ENCODE measurements around the gene MSI2.

Gene MSI2

DNA sequence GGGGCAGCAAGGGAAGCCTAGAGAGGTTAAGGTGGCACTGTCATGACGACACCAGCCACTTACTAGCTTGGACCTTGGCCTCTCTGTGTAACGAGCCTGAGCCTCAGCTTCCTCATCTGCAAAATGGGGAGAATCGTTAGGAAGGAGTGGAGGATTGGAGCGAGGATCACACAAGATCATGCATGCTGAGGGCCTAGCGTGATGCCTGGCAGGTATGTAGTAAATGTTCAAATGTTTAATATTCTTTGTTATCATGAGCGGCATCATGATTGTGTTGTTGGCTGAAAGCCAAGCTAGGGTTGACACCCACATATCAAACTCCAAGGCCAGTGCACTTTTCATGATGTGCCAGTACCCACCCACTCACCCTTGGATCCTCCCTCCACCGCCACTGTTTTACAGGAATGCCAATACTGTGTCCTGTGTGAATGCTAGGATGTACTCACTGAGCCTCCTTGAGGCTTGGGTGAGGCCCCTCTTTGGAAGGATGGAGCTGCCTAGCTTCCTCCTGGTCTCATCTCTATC, 192.5 kb downstream of the MSI2 start:
- no peak overlapping the region for H3K4me3 ChIP-seq (ENCODE audit: low read depth, low read length)

DNA sequence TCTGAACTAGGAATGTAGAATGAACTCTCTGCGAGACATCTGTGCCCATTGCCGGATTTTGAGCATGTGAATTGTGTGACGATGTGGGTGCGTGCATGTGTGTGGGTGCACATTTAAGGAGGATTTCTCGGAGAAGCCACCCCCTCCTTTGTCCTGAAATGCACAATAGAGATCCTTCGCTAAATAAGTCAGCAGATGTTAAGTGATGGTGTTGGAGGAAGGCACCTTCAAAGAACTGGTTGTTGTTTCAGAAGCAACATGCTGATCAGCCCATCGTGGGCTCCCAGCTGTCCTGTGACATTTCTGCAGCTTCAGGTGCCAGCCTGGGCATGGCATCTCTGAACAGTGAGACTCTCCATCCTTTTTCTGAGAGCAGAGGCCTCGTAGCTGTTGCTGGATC, 194.9 kb downstream of the MSI2 start:
- no peak overlapping the region for H3K4me3 ChIP-seq (ENCODE audit: low read depth, low read length)

GRCh38 chr17:57451643-57452042, 195.3 kb downstream of the MSI2 start:
- H3K4me3 ChIP-seq (ENCODE audit: low read depth, low read length), result no peak overlapping the region

DNA sequence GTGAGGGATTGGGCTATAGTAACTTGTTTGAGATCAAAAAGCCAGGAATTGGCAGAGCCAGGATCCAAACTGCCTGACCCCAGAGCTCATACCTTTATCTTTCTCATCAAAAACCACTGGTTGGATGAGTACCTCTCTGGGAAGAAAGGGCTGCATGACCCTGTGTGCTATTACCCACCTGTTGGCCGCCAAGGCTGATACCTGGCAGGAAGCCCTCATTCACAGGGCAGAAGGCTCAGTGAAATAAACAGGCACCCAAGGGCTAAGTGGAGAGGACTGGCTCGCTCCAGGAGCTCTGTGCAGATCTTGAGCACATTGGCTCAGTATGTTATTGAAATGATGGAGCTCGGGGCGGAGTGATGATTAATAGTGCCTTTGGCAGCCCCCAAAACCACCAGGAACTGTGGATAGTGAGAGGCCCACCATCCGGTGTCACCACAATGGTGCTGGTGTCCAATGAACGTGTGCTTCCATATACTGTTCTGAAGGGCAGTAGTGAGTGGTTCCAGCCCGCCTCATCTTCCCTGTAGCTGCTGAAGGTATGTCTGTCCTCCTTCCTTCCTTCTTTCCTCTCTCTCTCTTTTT, 197.6 kb downstream of the MSI2 start:
- H3K4me3 ChIP-seq (ENCODE audit: low read depth, low read length), result no peak overlapping the region

DNA sequence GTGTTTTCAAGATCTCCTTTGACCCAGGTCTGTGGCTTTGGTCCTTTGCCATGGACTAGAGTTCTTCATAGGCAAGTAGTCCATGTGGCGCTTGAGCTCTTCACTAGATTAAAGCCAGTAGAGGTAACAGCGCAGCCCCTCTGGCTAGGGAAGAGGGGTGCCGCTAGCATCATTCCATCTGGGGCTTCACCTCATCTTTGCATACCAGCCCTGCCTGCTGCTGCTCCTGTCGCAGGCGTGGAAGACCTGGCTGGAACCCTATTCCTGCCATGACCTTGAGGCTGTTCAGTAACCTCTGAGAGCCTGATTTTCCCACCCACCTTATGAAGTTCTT, 198.4 kb downstream of the MSI2 start:
- no peak overlapping the region for H3K4me3 ChIP-seq (ENCODE audit: low read depth, low read length)

- H3K4me3 ChIP-seq (ENCODE audit: low read depth, low read length), result no peak overlapping the region
Observed at GRCh38 chr17:57455063-57455914, 199.0 kb downstream of the MSI2 start.

DNA sequence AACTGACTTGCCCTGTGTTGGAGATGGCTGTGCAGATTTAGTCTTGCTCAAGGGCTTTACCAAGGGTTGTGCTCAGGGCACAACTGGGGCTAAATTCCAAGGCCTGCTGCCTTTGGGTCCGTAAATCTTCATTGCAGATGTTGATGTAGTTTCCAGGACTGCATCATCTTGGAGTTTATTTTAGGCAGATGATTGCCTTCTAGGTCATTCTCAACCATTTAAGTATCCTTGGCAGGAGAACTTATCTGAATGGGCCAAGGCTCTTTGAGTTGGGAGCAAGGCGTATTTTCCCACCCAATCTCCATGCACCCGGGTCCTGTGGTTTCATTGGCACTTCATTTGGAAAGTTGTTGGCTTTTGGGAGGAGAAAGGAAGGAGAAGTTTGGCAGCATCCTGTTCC, 200.3 kb downstream of the MSI2 start:
- H3K4me3 ChIP-seq (ENCODE audit: low read depth, low read length), result no peak overlapping the region

DNA sequence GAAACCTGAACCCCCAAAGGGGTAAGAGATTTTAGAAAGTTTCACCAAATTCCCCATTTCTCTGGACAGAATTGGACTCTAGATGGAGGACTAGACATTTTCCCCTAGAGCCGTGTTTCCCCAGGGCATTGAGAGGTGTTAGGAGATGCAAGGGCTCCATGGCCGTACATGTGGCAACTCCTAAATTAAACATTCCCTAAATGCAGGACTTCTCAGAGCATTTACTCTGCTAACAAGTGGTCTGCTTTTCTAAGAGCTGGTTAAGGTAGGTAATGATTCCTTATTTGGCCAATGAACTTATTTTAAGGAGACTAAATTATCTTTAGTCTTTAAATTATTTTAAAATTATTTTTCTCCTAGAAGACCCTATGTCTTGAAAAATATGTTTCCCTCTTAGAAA, 200.9 kb downstream of the MSI2 start:
- H3K4me3 ChIP-seq (ENCODE audit: low read depth, low read length), result no peak overlapping the region

- H3K4me3 ChIP-seq (ENCODE audit: low read depth, low read length), result no peak overlapping the region
Observed at GRCh38 chr17:57458718-57459285, 202.5 kb downstream of the MSI2 start.

GRCh38 chr17:57459286-57459915, 203.1 kb downstream of the MSI2 start:
- H3K4me3 ChIP-seq (ENCODE audit: low read depth, low read length), result no peak overlapping the region

DNA sequence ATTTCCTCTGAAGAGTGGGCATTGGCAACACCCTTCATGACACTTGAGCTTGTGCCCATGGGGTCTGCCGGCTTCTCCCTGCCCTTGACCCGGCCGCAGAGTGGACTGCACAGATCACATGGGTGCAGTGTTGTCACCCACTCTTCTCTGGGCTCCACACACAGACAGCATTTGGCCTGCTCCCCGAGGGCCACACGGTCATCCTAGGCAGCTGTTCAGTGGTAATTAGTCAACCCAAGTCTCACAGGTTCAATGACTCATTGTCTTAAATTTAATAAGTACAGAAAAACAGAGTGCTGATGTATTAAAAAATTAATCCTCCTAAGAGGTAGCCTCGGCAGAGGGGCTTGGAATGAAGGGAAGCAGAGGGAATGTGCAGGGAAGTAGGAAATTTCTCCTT, 204.8 kb downstream of the MSI2 start:
- H3K4me3 ChIP-seq (ENCODE audit: low read depth, low read length), result no peak overlapping the region

DNA sequence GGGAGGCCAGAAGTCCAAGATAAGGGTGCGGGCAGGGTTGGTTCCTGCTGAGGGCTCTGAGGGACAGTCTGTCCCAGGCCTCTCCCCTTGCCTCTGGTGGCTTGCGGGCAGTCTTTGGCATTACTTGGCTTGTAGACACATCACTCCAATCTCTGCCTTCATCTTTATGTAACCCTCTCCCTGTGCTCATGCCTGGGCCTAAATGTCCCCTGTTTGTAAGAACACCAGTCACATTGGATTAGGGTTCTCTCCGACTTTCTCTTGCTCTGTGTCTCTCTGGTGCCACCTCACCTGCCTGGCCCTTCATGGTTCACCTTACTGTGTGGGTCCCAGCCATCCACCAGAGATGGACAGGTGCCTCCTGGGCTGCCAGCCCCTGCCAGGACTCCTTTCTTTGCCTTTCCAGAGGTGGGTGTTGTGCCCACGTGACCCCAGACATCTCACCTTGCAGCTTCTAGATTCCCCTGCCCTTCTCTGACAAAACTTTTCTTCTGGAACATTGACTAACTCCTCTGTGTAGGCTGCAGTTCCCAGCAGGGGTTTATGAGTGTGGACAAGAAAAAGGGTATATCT, 205.8 kb downstream of the MSI2 start:
- H3K4me3 ChIP-seq (ENCODE audit: low read depth, low read length), result no peak overlapping the region

GRCh38 chr17:57463103-57463885, 207.0 kb downstream of the MSI2 start:
- no peak overlapping the region for H3K4me3 ChIP-seq (ENCODE audit: low read depth, low read length)

DNA sequence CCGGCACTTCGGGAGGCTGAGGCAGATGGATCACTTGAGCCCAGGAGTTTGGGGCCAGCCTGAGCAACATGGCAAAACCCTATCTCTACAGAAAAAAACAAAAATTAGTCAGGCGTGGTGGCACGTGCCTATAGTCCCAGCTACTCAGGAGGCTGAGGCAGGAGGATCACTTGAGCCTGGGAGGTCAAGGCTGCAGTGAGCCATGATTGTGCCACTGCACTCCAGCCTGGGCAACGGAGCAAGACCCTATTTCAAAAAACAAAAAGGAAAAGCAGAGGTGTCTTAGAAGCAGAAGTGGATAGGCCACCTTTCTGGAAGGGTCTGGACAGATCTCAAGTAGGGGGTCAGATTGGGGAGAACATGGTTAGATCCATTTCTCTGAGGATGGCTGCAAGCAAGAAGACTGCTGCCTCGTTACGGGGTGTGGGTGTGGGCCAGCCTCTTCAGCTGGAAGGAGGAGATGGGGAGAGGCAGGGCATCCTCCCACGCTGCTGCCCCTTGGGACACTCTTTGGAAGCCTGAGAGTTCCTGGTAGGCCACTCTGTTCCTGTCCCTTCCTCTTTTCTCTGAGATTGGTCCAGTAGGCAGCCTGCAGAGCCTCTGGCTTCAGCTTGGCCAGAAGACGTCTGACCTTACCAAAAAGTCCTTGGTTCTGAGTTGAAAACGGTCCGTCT, 208.0 kb downstream of the MSI2 start:
- no peak overlapping the region for H3K4me3 ChIP-seq (ENCODE audit: low read depth, low read length)

- no peak overlapping the region for H3K4me3 ChIP-seq (ENCODE audit: low read depth, low read length)
Observed at GRCh38 chr17:57465610-57466009, 209.3 kb downstream of the MSI2 start.

- H3K4me3 ChIP-seq (ENCODE audit: low read depth, low read length), result no peak overlapping the region
Observed at GRCh38 chr17:57466017-57466471, 209.7 kb downstream of the MSI2 start.

DNA sequence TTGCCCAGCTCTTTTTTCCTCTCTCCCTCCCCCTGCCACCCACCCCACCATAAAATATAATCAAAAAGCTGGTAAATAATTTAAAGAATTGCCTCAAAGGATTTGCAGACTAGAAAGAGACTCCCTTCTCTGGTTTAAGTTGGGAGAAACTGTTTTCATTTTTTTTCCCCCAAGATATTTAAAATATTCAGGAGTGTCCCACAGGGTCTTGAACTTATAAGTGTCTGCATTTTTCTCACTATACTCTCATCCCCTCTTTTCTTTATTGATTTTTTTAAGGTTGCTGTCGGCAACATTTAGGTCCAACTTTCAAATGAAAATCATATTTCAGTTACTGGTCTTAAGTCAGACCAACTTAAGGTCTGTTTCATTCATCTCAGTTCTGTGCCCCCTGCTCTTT, 210.2 kb downstream of the MSI2 start:
- H3K4me3 ChIP-seq (ENCODE audit: low read depth, low read length), result no peak overlapping the region

DNA sequence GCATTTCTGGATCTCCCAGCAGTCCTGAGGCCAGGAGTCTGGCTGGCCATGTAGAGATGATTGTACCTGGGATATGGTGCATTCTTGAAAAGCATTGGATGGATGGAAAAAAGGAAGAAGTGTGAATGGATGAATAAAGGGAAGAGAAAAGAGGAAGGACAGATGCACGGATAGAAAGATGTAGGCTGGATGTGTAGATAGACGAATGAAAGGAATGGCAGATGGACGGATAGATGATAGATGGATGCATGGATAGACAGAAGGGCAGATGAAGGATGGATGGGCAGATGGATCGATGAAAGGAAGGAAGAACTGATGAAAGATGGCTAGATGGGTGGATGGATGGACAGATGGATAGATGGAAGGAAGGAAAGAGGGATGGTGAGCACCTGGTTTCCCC, 210.9 kb downstream of the MSI2 start:
- no peak overlapping the region for H3K4me3 ChIP-seq (ENCODE audit: low read depth, low read length)

DNA sequence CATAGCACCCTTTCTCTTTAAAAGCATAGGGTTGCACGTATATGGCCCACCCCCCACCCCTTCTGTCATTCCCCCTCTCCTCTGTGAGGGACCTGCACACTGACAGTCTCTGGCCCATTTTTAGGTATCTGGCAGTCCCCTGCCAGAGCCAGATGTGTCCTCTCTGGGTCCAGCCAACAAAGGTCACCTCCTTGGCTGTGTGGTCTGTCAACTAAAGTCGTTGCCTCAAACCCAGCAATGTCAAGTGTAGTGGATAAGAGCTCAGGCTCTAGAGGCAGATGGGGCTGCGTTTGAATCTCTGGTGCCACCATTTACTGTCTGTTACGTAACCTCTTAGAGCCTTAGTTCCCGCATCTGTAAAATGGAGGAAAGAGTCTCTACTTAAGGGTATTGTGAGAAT, 211.5 kb downstream of the MSI2 start:
- H3K4me3 ChIP-seq (ENCODE audit: low read depth, low read length), result no peak overlapping the region
